ES-I3 (cell line): Measurements from ENCODE around the gene RHOD.

Source experiments
- H3K36me3 ChIP-seq: 2 replicates; pipeline ENCODE4 v1.6.1; 2013; ENCODE audit warnings: mild to moderate bottlenecking, low read length, control low read depth, moderate library complexity; ENCODE audit not compliant: insufficient read depth
- H3K4me1 ChIP-seq: 2 replicates; pipeline ENCODE4 v1.6.1; 2013; ENCODE audit warnings: mild to moderate bottlenecking, control low read depth, low read length; ENCODE audit not compliant: insufficient read depth
- H3K9ac ChIP-seq: 2 replicates; pipeline ENCODE4 v1.6.1; 2013; ENCODE audit warnings: low read depth, mild to moderate bottlenecking, low read length, moderate library complexity
- H3K9me3 ChIP-seq: 2 replicates; pipeline ENCODE4 v1.6.1; 2013; ENCODE audit warnings: mild to moderate bottlenecking, low read length, moderate library complexity; ENCODE audit not compliant: control insufficient read depth, insufficient read depth

The RHOD gene

GRCh38 chr11:67056267-67057204 lies at the start of gene RHOD:
Gene RHOD (plus strand): TSS chr11:67056847. CDS start chr11:67056903, 56 bp downstream.
- Histone ChIP-seq H3K4me1 (peaks cover 18% of the 10 kb centered on the region), H3K9ac (peak within 1 kb of the TSS; percentile 73)

GRCh38 chr11:67007126-67007525 lies 49.5 kb upstream of the RHOD start:
- peak overlapping the region; percentile 33; the same call in 1 of the 2 replicates for H3K9ac ChIP-seq
- peaks cover 13% of the 10 kb centered on the region; the same call in 1 of the 2 replicates for H3K4me1 ChIP-seq
- no peaks in the 10 kb centered on the region for H3K36me3 ChIP-seq
- H3K9me3 ChIP-seq, result no peaks in the 10 kb centered on the region

More at GRCh38 chr11:67056267-67057204, at the start of gene RHOD:
- H3K36me3 ChIP-seq, result no peaks in the 10 kb centered on the region
- no peaks in the 10 kb centered on the region for H3K9me3 ChIP-seq

GRCh38 chr11:67010296-67010905 lies 46.2 kb upstream of the RHOD start:
- H3K36me3 ChIP-seq, result no peaks in the 10 kb centered on the region; the same call in 1 of the 2 replicates
- no peaks in the 10 kb centered on the region for H3K9me3 ChIP-seq
- no peak overlapping the region for H3K9ac ChIP-seq
- H3K4me1 ChIP-seq, result peaks cover 2% of the 10 kb centered on the region; the same call in 1 of the 2 replicates

- H3K9me3 ChIP-seq, result no peaks in the 10 kb centered on the region
- no peaks in the 10 kb centered on the region for H3K4me1 ChIP-seq
- H3K36me3 ChIP-seq, result no peaks in the 10 kb centered on the region; the same call in 1 of the 2 replicates
- H3K9ac ChIP-seq, result no peak overlapping the region
Measured at GRCh38 chr11:67013511-67014045, 43.1 kb upstream of the RHOD start.

- Histone ChIP-seq H3K36me3 (no peaks in the 10 kb centered on the region; the same call in 1 of the 2 replicates), H3K4me1 (no peaks in the 10 kb centered on the region), H3K9ac (no peak overlapping the region), H3K9me3 (no peaks in the 10 kb centered on the region)
Measured at GRCh38 chr11:67014343-67014742, 42.3 kb upstream of the RHOD start.

- no peaks in the 10 kb centered on the region for H3K9me3 ChIP-seq
- no peak overlapping the region for H3K9ac ChIP-seq
- no peaks in the 10 kb centered on the region; the same call in 1 of the 2 replicates for H3K36me3 ChIP-seq
- H3K4me1 ChIP-seq, result no peaks in the 10 kb centered on the region
Measured at GRCh38 chr11:67015048-67015447, 41.6 kb upstream of the RHOD start.

- no peak overlapping the region for H3K9ac ChIP-seq
- H3K4me1 ChIP-seq, result no peaks in the 10 kb centered on the region
- H3K36me3 ChIP-seq, result no peaks in the 10 kb centered on the region; the same call in 1 of the 2 replicates
- no peaks in the 10 kb centered on the region for H3K9me3 ChIP-seq
Measured at GRCh38 chr11:67016550-67016949, 40.1 kb upstream of the RHOD start.

- Histone ChIP-seq H3K36me3 (no peaks in the 10 kb centered on the region), H3K9me3 (peaks cover 3% of the 10 kb centered on the region; the same call in 1 of the 2 replicates), H3K4me1 (no peaks in the 10 kb centered on the region; the same call in 1 of the 2 replicates), H3K9ac (no peak overlapping the region)
Measured at GRCh38 chr11:67020949-67021348, 35.7 kb upstream of the RHOD start.

- Histone ChIP-seq H3K36me3 (no peaks in the 10 kb centered on the region), H3K4me1 (no peaks in the 10 kb centered on the region; the same call in 1 of the 2 replicates), H3K9ac (peak overlapping the region; percentile 32; the same call in 1 of the 2 replicates), H3K9me3 (peaks cover 3% of the 10 kb centered on the region; the same call in 1 of the 2 replicates)
Measured at GRCh38 chr11:67022341-67022933, 34.2 kb upstream of the RHOD start.

GRCh38 chr11:67022961-67023956 lies 33.4 kb upstream of the RHOD start, which contains the start of gene SYT12:
Gene SYT12 (plus strand): TSS chr11:67023134. CDS start chr11:67030145, 7,011 bp downstream.
- H3K36me3 ChIP-seq, result no peaks in the 10 kb centered on the region
- peak within 1 kb of the TSS; percentile 32 for H3K9ac ChIP-seq
- peaks cover 3% of the 10 kb centered on the region; the same call in 1 of the 2 replicates for H3K9me3 ChIP-seq
- peaks cover 3% of the 10 kb centered on the region for H3K4me1 ChIP-seq

- peaks cover 3% of the 10 kb centered on the region; the same call in 1 of the 2 replicates for H3K9me3 ChIP-seq
- H3K36me3 ChIP-seq, result no peaks in the 10 kb centered on the region
- H3K9ac ChIP-seq, result peak overlapping the region; percentile 32; the same call in 1 of the 2 replicates
- peaks cover 10% of the 10 kb centered on the region for H3K4me1 ChIP-seq
Measured at GRCh38 chr11:67023957-67024353, 32.7 kb upstream of the RHOD start.

- Histone ChIP-seq H3K9ac (no peak overlapping the region), H3K4me1 (peaks cover 11% of the 10 kb centered on the region), H3K9me3 (peaks cover 3% of the 10 kb centered on the region; the same call in 1 of the 2 replicates), H3K36me3 (no peaks in the 10 kb centered on the region)
Measured at GRCh38 chr11:67024410-67024809, 32.2 kb upstream of the RHOD start.

- H3K9me3 ChIP-seq, result peaks cover 3% of the 10 kb centered on the region; the same call in 1 of the 2 replicates
- H3K4me1 ChIP-seq, result peaks cover 11% of the 10 kb centered on the region
- H3K36me3 ChIP-seq, result no peaks in the 10 kb centered on the region
- no peak overlapping the region for H3K9ac ChIP-seq
Measured at GRCh38 chr11:67024966-67025365, 31.7 kb upstream of the RHOD start.
